H1 (cell line): ENCODE results near the gene GJA10.

Experiments used
- CHD2 ChIP-seq: IDR thresholded peaks from 2 replicates; pipeline ENCODE4 v1.6.1; 2012; ENCODE audit warnings: low read length, improper control_type of control experiment
- POLR2A ChIP-seq, 2 experiments: IDR thresholded peaks; 1 replicate in 1 of 2; 2 replicates in 1 of 2; pipeline ENCODE4 v1.6.1; 2011; ENCODE audit warnings: low read depth in 2 of 2, low read length in 2 of 2, mild to moderate bottlenecking in 2 of 2; ENCODE audit errors: control extremely low read depth in 1 of 2
- SIN3A ChIP-seq, 2 experiments: IDR thresholded peaks in 1 of 2; conservative IDR thresholded peaks in 1 of 2; 2 replicates each; pipeline ENCODE4 v1.6.1; 2011 to 2012; ENCODE audit warnings: low read length in 2 of 2, improper control_type of control experiment in 1 of 2, low read depth in 1 of 2, mild to moderate bottlenecking in 1 of 2

DNA sequence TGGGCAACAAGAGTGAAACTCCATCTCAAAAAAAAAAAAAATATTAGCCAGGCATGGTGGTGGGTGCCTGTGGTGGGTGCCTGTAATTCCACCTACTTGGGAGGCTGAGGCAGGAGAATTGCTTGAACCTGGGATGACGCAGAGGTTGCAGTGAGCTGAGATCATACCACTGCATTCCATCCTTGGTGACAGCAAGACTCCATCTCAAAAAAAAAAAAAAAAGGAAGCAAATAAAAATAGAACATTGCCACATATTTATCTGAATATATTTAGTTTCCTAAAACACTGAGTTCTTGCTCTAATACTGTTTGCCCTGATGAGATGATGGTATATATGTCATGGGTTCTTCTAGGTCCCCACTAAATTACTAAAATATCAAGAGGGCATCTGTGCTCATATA, 36.2 kb upstream of the GJA10 start:
- TF ChIP-seq POLR2A (IDR thresholded peaks at IDR 0.05; ENCODE audit: control extremely low read depth in 1 of 2, low read depth in 2 of 2, low read length in 2 of 2) (no peak), CHD2 (no peak), SIN3A (conservative IDR thresholded peaks at IDR 0.05 in 1 of 2, IDR thresholded peaks at IDR 0.05 in 1 of 2; ENCODE audit: low read depth in 1 of 2, low read length in 2 of 2) (no peak)
